ENCODE results near the gene WDR4. TPM values are rescaled to one million over a fixed set of nuclear protein-coding genes. Genes with fewer than 3 reads are reported as not detected.
"Not testable (repeated sequence)": the region's sequence is repeated elsewhere in the genome, so short reads cannot be mapped to it uniquely, and the experiment has no call there.

Gene WDR4
- total RNA-seq, 1 donor from 2014 or later, result 65.6 TPM

DNA sequence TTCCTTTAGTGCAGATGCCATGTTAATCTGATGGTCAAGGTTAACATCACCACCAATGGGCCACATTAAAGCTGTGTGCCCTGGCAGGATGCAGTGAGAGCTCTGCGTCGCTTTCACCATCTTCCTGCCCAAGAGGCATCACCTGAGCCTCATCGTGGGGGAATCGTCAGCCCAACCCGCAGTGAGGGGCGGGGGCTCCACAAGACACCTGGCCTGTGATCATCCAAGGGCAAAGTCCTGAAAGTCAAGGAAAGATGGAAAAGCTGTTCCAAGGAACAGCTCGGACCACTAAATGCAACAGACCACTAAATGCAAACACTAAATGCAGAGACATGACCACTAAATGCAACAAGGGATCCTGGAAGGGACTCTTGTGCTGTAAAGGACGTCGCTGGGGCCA is 49.9 kb downstream of the WDR4 start:
- no peak overlapping the region for H3K4me3 Mint-ChIP-seq (ENCODE audit: low read depth)
- H3K9me3 Mint-ChIP-seq, result no peaks in the 10 kb centered on the region
- peaks cover 20% of the 10 kb centered on the region for H3K4me1 Mint-ChIP-seq (ENCODE audit: low read depth)
- no peak overlapping the region for H3K27ac Mint-ChIP-seq
- H3K27me3 Mint-ChIP-seq (ENCODE audit: low read depth), result peaks cover 28% of the 10 kb centered on the region
- intact Hi-C loops (cut with micrococcal nuclease), result no loop called here
- no peaks in the 10 kb centered on the region for H3K36me3 Mint-ChIP-seq (ENCODE audit: low read depth)
- DNase-seq (ENCODE audit: low spot score), result peak; percentile 7

DNA sequence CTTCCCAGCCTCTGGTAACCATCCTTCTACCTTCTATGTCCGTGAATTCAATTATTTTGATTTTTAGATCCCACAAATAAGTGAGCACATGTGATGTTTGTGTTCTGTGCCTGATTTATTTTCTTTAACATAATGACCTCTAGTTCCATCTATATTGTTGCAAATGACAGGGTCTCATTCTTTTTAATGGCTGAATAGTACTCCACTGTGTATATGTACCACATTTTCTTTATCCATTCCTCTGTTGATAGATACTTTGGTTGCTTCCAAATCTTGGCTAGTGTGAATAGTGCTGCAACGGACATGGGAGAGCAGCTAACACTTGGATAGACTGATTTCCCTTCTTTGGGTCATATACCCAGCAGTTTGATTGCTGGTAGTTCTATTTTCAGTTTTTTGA is 51.8 kb downstream of the WDR4 start:
- Mint-ChIP-seq H3K27me3 (ENCODE audit: low read depth) (peaks cover 28% of the 10 kb centered on the region), H3K36me3 (ENCODE audit: low read depth) (no peaks in the 10 kb centered on the region), H3K27ac (no peak overlapping the region), H3K9me3 (no peaks in the 10 kb centered on the region), H3K4me1 (ENCODE audit: low read depth) (peaks cover 10% of the 10 kb centered on the region), H3K4me3 (ENCODE audit: low read depth) (no peak overlapping the region)
- no peak for DNase-seq (ENCODE audit: low spot score)
- intact Hi-C loops (cut with micrococcal nuclease), result no loop called here

DNA sequence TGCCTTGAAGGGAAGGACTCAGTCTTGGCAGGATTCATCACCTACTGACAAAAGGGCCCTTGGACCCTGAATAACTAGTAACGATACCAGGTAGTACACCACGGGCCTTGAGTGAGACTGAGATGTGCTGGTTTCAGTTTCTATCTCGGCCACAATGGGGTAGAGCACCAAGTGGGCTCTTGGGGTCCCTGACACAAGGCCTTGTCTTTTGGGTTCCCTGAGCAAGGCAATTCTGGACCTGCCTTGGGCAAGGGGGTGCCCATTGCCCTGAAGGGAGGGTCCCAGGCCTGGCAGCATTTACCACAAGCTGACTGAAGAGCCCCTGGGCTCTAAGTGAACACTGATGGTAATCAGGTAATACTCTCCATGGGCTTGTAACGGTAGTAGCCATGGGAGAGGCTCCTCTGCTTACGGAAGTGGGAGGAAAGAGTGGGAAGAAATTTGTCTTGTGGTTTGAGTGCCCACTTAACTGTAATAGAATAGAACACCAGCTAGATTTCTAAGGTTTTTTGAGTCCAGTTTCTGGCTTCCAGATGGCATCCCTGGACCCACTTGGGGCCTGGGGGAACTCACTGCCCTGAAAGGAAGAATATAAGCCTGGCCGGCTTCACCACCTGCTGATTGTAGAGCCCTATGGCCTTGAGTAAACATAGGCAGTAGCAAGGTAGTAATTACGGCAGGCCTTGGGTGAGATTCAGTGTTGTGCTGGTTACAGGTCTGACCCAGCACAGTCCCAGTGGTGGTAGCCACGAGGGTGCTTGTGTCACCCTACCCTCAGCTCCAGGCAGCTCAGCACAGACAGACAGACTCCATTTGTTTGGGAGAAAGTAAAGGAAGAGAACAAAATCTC is 58.5 kb downstream of the WDR4 start:
- H3K4me1 Mint-ChIP-seq (ENCODE audit: low read depth), result no peaks in the 10 kb centered on the region
- H3K27ac Mint-ChIP-seq, result no peak overlapping the region
- H3K4me3 Mint-ChIP-seq (ENCODE audit: low read depth), result no peak overlapping the region
- no peak for DNase-seq (ENCODE audit: low spot score)
- no peaks in the 10 kb centered on the region for H3K36me3 Mint-ChIP-seq (ENCODE audit: low read depth)
- H3K27me3 Mint-ChIP-seq (ENCODE audit: low read depth), result peaks cover 12% of the 10 kb centered on the region
- H3K9me3 Mint-ChIP-seq, result peaks cover 6% of the 10 kb centered on the region
- intact Hi-C loops (cut with micrococcal nuclease), result no loop called here

DNA sequence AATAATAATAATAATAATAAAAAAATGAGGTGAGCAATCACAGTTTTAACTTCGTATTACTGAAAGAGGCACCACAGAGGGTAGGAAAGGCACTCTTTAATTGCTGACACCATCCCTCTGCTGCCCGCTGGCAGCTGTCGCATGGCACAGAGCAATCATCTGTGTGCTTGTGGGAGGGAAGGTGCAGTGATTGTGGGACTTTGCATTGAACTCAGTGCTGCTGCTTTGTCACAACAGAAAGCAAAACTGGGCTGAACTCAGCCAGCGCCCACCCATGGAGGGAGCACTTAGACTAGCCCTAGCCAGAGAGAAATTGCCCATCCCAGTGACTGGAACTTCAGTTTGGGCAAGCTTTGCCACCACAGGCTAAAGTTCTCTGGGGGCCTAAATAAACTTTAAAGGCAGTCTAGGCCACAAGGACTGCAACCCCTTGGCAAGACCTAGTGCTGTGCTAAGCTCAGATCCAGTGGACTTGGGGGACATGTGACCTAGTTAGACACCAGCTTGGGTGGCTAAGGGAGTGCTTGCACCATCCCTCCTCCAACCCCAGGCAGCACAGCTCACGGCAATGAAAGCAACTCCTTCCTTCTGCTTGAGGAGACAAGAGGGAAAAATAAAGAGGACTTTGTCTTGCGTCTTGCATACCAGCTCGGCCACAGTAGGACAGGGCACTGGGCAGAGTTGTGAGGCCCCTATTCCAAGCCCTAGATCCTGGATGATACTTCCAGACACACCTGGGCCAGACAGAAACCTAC is 59.3 kb downstream of the WDR4 start:
- Mint-ChIP-seq H3K27me3 (ENCODE audit: low read depth) (peaks cover 4% of the 10 kb centered on the region), H3K4me3 (ENCODE audit: low read depth) (no peak overlapping the region), H3K27ac (no peak overlapping the region), H3K36me3 (ENCODE audit: low read depth) (peaks cover under 1% of the 10 kb centered on the region), H3K4me1 (ENCODE audit: low read depth) (no peaks in the 10 kb centered on the region), H3K9me3 (peaks cover 7% of the 10 kb centered on the region)
- no peak for DNase-seq (ENCODE audit: low spot score)
- intact Hi-C loops (cut with micrococcal nuclease), result loop anchor here (5.0 kb wide), 1 partner anchor 168 kb away; the partner anchor contains the start of gene PDE9A

DNA sequence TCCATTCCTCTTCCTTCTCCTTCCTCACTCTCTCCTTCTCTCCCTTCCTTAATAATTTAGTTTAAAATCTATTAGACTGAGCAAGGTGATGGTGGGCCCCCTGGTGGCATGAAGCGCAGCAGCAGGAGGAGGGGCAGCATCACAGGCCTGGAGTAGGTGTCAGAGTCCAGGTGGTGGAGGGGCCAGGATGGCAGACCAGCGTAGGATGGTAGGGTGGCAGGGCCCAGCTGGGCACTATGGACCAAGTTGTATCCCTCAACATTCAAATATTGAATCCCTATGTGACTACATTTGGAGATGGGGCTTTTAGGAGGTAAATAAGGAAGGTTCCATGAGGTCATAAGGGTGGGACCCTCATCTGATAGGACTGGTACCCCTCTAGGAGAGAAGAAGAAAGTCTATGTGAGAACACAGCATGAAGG is 61.0 kb downstream of the WDR4 start:
- Mint-ChIP-seq H3K27me3 (ENCODE audit: low read depth) (peaks cover 2% of the 10 kb centered on the region), H3K27ac (no peak overlapping the region), H3K36me3 (ENCODE audit: low read depth) (peaks cover 2% of the 10 kb centered on the region), H3K4me1 (ENCODE audit: low read depth) (no peaks in the 10 kb centered on the region), H3K9me3 (peaks cover 10% of the 10 kb centered on the region), H3K4me3 (ENCODE audit: low read depth) (no peak overlapping the region)
- intact Hi-C loops (cut with micrococcal nuclease), result loop anchor here (1.0 to 5.0 kb wide), 2 partner anchors 166 to 225 kb away; partner anchors contain the start of gene PDE9A
- peak; percentile 36 for DNase-seq (ENCODE audit: low spot score)

DNA sequence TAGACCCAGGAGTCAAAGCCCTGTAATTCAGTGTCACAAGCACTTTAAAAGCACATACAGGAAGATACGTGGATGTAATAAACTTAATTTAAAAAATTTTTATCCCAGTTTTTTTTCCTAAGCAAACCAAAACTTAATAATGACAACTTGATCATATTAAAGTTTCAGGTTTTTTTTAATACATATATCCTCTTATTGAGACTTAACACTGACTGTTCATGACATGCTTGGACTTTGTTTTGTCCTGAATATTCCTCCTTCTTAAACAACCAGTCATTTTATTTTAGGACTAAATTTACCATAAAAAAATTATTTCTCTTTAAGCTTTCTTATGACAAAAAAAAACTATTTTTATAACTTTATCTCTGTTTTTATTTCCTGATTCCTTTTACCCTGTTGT is 64.1 kb downstream of the WDR4 start:
- intact Hi-C loops (cut with micrococcal nuclease), result loop anchor here (5.0 kb wide), 1 partner anchor 163 kb away; the partner anchor contains the start of gene PDE9A
- H3K4me3 Mint-ChIP-seq (ENCODE audit: low read depth), result no peak overlapping the region
- DNase-seq (ENCODE audit: low spot score), result no peak

DNA sequence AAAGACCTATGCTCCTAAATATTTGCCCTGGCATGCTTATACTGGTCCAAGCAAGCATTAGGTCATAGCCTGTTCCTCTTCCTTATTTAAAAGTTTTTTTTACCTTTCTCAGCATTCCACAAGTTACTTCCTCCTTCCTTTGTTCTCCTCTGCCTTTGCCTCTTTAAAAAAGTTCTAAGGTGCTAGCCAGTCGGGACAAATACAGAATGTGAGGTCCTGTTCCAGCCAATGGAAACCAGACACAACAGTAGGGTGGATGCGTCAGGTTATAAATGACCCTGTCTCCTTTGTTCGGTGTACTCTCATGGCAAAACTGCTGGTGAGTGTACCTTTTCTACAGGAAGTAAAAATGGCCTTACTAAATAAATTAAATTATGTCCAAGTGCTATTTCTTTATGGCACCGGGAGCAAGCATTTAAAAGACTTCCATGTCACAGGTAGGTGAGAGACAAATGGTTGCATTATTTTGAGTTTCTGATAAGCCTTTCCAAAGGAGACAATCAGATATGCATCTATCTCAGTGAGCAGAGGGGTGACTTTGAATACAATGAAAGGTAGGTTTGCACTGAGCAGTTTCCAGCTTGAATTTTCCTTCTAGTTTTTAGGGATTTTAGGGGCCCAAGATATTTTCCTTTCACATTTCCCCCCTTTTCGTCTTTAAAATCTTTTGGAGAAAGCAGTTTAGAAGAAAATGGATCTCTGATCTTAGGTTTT is 66.7 kb downstream of the WDR4 start:
- H3K27ac Mint-ChIP-seq; DNase-seq (ENCODE audit: low spot score); intact Hi-C loops (cut with micrococcal nuclease); H3K36me3 Mint-ChIP-seq (ENCODE audit: low read depth); H3K4me3 Mint-ChIP-seq (ENCODE audit: low read depth); H3K4me1 Mint-ChIP-seq (ENCODE audit: low read depth): not testable (repeated sequence)
- peaks cover 14% of the 10 kb centered on the region for H3K9me3 Mint-ChIP-seq
- peaks cover 11% of the 10 kb centered on the region for H3K27me3 Mint-ChIP-seq (ENCODE audit: low read depth)

More for the DNA sequence above, 64.1 kb downstream of the WDR4 start:
- Mint-ChIP-seq H3K9me3 (peaks cover 14% of the 10 kb centered on the region), H3K4me1 (ENCODE audit: low read depth) (no peaks in the 10 kb centered on the region), H3K27ac (no peak overlapping the region), H3K36me3 (ENCODE audit: low read depth) (peaks cover 2% of the 10 kb centered on the region), H3K27me3 (ENCODE audit: low read depth) (peaks cover 6% of the 10 kb centered on the region)

DNA sequence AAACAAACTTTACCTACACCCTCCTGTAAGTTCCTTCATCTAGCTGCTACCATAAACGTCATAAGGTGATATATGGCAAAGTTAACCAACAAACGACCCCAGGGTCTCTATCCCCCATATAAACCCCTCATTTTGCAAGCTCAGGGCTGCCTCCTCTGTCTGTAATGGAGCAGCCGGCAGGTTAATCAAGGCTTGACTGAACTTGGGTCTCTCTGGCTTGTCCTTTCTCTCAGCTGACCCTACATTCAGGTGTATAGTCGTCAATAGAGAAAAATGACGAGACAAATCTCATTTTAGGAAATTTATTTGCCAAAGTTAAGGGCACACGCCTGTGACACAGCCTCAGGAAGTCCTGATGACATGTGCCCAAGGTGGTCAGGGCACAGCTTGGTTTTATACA is 67.4 kb downstream of the WDR4 start:
- no peak for DNase-seq (ENCODE audit: low spot score)
- Mint-ChIP-seq H3K27ac (no peak overlapping the region), H3K4me1 (ENCODE audit: low read depth) (no peaks in the 10 kb centered on the region), H3K36me3 (ENCODE audit: low read depth) (peaks cover 2% of the 10 kb centered on the region), H3K9me3 (peaks cover 14% of the 10 kb centered on the region), H3K4me3 (ENCODE audit: low read depth) (no peak overlapping the region), H3K27me3 (ENCODE audit: low read depth) (peaks cover 11% of the 10 kb centered on the region)
- intact Hi-C loops (cut with micrococcal nuclease), result no loop called here

DNA sequence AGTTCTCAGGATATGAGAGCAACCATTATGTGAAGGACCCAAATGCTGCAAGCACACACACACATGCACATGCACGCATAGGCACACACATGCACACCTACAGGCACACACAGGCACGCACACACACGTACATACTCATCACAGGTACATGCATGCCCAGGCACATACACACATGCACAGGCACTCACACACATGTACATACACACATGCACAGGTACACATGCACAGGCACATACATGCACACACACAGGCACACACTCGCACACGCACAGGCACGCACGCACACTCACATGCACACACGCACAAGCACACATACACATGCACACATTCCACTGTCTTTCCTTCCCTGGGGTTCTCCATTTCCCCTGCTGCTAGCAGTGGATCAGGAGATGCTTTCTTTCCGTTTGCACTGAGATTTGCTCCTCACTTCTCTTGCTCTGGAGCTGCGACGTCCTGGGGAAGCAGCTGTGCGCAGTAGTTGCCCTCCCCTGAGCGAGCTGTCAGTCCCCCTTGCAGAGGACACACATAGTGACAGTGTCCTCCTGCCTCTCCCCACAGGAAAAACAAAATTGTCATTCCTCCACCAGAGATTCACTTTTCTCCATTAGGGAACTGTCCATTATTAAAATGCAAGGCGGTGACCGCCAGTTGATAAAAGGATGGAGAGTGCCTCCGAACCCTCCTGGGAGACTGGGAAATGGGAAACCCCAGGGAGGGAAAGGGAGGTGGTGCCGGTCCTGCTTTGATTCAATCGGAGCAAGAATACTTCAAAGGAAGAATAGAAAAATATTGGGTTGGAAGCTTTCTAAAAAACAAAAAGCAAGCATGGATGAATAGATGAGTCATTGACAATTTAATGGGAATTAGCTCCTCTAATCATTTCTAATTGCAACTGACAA is 69.5 kb downstream of the WDR4 start:
- DNase-seq (ENCODE audit: low spot score), result no peak
- Mint-ChIP-seq H3K9me3 (peaks cover 5% of the 10 kb centered on the region), H3K36me3 (ENCODE audit: low read depth) (no peaks in the 10 kb centered on the region), H3K4me3 (ENCODE audit: low read depth) (no peak overlapping the region), H3K27me3 (ENCODE audit: low read depth) (peaks cover 21% of the 10 kb centered on the region), H3K4me1 (ENCODE audit: low read depth) (no peaks in the 10 kb centered on the region), H3K27ac (no peak overlapping the region)
- intact Hi-C loops (cut with micrococcal nuclease), result no loop called here

DNA sequence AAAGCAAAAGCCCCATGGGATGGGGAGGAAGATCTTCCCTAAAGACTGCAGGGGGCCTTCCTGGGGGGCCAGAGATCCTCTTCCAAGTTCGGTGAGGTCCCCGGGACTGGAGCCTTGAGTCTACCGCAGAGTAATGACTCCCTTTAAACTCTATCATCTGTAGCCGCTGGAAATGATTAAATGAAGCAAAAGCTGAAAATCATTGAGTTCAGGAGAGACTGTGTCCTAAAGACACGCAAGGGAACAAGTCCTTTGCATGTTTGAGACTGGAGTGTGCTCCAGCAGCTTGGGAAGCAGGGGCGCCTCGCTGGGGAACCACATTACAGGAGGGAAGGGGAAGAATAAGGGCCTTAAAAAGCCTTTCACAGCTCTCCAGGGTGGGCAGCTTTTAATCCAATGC is 70.2 kb downstream of the WDR4 start:
- no peak overlapping the region for H3K27ac Mint-ChIP-seq
- DNase-seq (ENCODE audit: low spot score), result no peak
- H3K36me3 Mint-ChIP-seq (ENCODE audit: low read depth), result no peaks in the 10 kb centered on the region
- no peak overlapping the region for H3K4me3 Mint-ChIP-seq (ENCODE audit: low read depth)
- H3K27me3 Mint-ChIP-seq (ENCODE audit: low read depth), result peaks cover 21% of the 10 kb centered on the region
- peaks cover 5% of the 10 kb centered on the region for H3K9me3 Mint-ChIP-seq
- no peaks in the 10 kb centered on the region for H3K4me1 Mint-ChIP-seq (ENCODE audit: low read depth)
- intact Hi-C loops (cut with micrococcal nuclease), result no loop called here

DNA sequence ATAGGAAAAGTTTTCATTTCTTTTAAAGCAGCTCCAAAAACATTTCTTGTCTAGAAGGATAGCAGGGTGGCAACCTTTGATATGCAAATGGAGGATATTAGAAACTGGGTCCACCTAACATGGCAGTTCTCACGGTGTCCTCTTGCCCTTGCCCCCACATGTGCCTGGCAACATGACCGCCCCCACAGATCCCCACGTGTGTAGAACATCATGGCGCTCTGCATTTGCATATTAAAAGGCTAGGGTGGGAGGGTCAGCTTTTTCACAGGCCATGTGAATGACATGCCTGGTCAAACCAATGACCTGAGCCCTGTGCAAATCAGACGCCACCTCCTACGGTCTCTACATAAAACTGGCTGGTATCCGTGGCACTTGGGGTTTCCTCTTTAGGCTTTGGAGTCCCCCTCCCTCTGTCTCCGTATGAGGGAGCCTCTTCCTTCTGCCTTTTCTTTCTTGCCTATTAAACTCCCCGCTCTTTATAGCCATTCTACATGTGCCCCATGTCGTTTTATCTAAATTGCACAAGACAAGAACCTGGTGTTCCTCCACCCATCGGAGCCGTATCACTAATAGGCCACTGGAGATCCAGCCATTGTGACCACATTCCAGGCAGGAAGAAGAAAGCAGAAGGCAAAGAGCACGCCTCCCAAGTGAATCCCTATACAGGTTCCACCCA is 71.3 kb downstream of the WDR4 start:
- intact Hi-C loops (cut with micrococcal nuclease), result no loop called here
- no peak overlapping the region for H3K27ac Mint-ChIP-seq
- DNase-seq (ENCODE audit: low spot score), result no peak
- H3K4me1 Mint-ChIP-seq (ENCODE audit: low read depth), result no peaks in the 10 kb centered on the region
- peaks cover 18% of the 10 kb centered on the region for H3K27me3 Mint-ChIP-seq (ENCODE audit: low read depth)
- no peak overlapping the region for H3K4me3 Mint-ChIP-seq (ENCODE audit: low read depth)
- H3K36me3 Mint-ChIP-seq (ENCODE audit: low read depth), result no peaks in the 10 kb centered on the region
- H3K9me3 Mint-ChIP-seq, result peaks cover 2% of the 10 kb centered on the region

Measured in activated T-helper 2 cell treated with anti-CD3 and anti-CD28 coated beads, Interferon-gamma antibody, Interleukin-2, Interleukin-4, amounts not matched to agents 10 μg/mL and 5 μg/mL and 100 μg/mL, durations not matched to agents 14 hours and 24 hours and 36 hours (primary cell).